GM12801 (cell line): ENCODE data around the gene HHATL.

Experiments used
- TF ChIP-seq, protein P1 (sequence below): IDR thresholded peaks from one replicate; pipeline ENCODE4 v1.5.1; 2011; ENCODE audit warnings: control low read depth; ENCODE audit not compliant: insufficient read length; ENCODE audit errors: extremely low read depth

The HHATL gene

DNA sequence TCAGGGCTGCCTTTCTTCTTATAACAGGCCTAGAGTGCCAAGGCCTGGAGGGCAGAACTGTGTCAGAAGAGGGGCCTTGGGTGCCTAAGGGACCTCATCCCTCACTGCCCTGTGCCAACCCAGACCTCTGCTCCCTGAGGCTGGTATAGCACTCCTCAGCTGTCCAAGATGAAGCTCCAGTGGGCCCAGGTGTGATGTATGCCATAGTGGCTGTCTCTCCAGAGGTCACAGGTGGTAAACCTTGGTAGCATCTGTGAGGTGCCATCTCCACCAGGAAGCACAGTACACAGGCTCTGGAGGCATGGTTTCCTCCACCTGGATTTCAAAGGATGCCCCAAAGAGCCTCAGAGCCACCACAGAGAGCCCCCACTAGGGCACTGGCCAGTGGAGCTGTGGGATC is 29.5 kb downstream of the HHATL start:
- TF ChIP-seq, protein P1, sequence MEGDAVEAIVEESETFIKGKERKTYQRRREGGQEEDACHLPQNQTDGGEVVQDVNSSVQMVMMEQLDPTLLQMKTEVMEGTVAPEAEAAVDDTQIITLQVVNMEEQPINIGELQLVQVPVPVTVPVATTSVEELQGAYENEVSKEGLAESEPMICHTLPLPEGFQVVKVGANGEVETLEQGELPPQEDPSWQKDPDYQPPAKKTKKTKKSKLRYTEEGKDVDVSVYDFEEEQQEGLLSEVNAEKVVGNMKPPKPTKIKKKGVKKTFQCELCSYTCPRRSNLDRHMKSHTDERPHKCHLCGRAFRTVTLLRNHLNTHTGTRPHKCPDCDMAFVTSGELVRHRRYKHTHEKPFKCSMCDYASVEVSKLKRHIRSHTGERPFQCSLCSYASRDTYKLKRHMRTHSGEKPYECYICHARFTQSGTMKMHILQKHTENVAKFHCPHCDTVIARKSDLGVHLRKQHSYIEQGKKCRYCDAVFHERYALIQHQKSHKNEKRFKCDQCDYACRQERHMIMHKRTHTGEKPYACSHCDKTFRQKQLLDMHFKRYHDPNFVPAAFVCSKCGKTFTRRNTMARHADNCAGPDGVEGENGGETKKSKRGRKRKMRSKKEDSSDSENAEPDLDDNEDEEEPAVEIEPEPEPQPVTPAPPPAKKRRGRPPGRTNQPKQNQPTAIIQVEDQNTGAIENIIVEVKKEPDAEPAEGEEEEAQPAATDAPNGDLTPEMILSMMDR = no peak

DNA sequence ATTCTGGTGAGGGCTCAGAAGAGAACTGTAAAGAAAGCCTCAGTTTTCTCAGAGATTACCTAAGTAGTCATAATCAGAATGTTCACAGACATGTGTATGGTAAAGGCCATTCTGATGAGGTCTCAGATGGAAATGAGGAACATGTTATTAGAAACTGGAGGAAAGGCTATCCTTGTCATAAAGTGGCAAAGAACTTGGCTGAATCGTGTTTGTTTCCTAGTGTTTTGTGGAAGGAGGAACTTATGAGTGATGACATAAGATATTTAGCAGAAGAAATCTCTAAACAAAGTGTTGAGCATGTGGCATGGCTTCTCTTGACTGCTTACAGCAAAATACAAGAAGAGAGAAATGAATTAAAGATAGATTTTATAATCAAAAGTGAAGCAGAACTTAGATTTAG is 30.1 kb downstream of the HHATL start:
- TF ChIP-seq, protein P1 = no peak

DNA sequence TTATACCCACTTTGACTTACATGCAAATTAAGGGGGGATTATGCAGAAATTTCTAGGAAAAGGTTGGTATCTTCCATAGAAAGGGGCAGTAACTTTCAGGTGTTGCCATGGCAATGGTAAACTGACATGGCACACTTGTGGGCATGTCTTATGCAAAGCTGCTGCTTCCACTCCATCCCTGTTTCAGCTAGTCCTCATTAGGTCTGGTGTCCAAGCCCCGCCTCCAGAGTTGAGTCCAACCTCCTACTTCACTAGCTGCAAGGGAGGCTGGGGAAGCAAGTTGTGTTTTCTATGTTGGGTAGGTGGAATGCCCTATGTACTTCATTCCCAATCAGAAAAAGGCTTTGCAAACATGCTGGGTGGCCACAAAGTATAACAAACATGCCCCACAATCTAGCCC is 31.9 kb downstream of the HHATL start:
- TF ChIP-seq, protein P1 = no peak

DNA sequence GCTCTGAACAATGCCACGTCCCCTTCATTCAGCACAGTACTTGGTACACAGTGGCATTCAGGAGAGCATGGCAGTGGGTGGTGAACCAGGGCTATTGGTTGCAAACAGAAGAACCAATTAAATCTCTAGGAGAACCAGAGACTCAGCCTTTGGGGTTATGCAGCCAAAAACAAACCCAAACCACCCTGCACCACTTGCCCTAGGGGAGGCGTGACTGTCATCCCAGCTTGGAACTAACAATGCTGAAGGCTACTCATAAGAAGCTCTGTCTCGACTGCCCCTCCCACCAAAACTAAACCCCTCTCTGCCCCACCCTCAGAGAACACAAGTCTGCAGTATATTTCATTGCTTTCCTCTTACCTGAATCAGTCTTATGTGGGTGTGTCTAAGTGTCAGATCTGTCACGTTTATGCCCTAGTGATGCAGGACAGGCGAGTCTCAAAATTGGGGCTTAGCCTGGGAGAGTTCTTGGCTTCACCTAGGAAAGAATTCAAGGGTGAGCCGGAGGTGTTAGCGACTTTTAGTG is 32.5 kb downstream of the HHATL start:
- TF ChIP-seq, protein P1 = no peak

DNA sequence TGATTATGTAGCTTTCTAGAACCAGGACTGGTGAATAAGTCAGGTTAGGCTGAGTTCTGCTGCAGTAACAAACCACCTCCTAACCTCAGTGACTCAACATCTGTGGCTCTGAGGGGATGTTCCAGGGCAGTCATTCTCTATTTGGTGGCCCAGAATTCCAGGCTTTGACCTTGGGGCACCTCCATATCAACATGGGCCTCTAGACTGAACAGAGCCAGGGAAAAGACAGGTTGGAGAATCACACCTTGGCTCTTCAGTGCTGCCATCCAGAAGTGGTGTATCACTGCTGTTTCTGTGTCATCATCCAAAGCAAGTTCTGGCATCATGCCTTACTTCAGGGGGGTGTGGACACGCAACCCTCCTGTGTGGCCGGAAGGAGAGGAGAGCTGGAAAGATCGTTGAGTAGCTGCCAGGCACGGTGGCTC is 33.8 kb downstream of the HHATL start:
- TF ChIP-seq, protein P1 = no peak

DNA sequence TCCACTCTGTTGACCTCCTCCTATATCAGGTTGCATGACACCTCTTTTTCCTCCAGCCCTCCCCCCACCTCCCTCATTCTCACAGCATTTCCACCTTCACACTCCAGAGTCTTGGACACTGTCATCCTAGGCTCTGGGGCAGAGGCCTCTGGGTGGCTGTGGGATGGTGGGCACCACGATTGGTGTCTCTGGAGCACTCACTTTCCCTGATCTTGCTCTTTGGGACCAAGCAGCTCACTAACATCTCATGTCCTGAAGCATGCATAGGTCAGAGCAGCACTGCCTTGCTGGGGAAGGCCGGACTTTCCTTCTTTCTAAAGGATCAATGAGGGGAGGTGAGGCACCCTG is 34.2 kb downstream of the HHATL start:
- TF ChIP-seq, protein P1 = no peak

DNA sequence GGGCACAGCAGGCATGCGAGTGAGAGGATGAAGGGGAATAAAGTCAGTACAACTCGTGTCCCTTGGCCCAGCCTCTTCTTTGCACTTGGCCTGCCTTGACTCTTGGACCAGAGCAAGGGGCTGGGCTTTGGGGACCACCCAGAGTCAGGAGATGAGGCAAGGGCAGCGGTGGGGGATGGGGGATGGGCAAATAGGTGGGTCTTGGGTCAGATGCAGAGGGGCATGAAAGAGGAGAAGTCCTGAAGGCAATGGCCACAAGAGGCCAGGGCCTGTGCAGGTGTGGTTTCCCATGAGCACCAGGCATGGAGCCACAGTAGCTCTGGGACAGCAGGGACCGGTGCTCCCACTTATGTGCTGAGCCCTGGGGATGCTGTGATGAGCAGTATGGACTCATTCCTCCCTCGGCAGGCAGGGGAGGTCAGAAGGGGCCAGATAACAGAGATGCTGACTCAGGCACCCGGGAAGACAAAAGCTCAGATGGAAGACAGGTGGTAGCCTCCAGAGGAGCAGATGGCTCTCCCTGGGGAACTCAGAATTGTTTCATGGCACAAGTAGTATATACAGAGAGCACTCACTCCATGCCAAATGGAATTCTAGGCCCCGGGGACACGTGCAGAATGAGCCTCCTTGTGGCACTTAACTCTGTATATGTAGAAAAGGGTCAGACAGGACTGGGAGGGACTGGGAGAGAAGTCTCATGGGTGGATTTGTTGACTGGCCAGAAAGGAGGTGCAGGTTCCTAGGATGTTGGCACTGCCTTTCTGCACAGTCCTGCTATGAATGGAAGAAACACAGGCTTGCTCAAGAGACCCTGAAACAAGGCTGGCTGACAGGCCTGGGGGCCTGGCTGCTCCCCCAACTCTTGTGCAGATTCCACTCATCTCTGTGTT is 34.8 kb downstream of the HHATL start:
- TF ChIP-seq, protein P1 = no peak
